Endothelial cell of umbilical vein (primary cell): ENCODE results near the gene AP1G1. TPM values are rescaled to one million over a fixed set of nuclear protein-coding genes. Genes with fewer than 3 reads are reported as not detected.

Source experiments
- BruUV-seq: library from RNA; stranded (reverse); fragments of 400-500 nt; replicated peaks from 2 replicates; lab custom pipeline; 2021; lab: Mats Ljungman, UMichigan
- CTCF ChIA-PET: fragments of 300-600, 350-600 bp; sonication (Branson Sonifier 250); formaldehyde crosslinking; loops from one replicate; lab custom pipeline; 2021; ENCODE audit warnings: antibody characterized with exemption, inconsistent platforms; lab: Charles Lee
- POLR2A ChIA-PET: fragments of 300-600, 350-600 bp; sonication (Branson Sonifier 250); formaldehyde crosslinking; loops from one replicate; lab custom pipeline; 2021; ENCODE audit warnings: antibody characterized with exemption, inconsistent platforms; lab: Charles Lee
- DNase-seq: peaks from one replicate; pipeline ENCODE4 v3.0.0-alpha.2; 2011; ENCODE audit warnings: low read depth, low spot score
- FAIRE-seq: peaks from 2 replicates; lab custom pipeline; 2011; peaks lifted over from hg19 to GRCh38; lab: Jason Lieb, UNC
- H2AFZ ChIP-seq: 2 replicates; pipeline ENCODE4 v1.6.0; 2012; ENCODE audit warnings: low read depth, low read length, control low read depth, inconsistent platforms
- H3K27ac ChIP-seq: 2 replicates; pipeline ENCODE4 v1.5.1; 2011; ENCODE audit warnings: low read depth, mild to moderate bottlenecking, control low read depth, low read length, moderate library complexity; ENCODE audit not compliant: insufficient read depth
- H3K27me3 ChIP-seq, 2 experiments: 2 replicates each; pipeline versions ENCODE4 v1.6.0 to v1.6.1; 2011; ENCODE audit warnings: low read length in 2 of 2, mixed read lengths in 1 of 2; ENCODE audit not compliant: control insufficient read depth in 2 of 2, insufficient read depth in 2 of 2
- H3K36me3 ChIP-seq, 2 experiments: 2 replicates in 1 of 2; 3 replicates in 1 of 2; pipeline ENCODE4 v1.5.1; 2011; ENCODE audit warnings: low read length in 2 of 2, mild to moderate bottlenecking in 1 of 2, moderate library complexity in 1 of 2; ENCODE audit not compliant: control insufficient read depth in 2 of 2, insufficient read depth in 2 of 2; ENCODE audit errors: extremely low read depth in 1 of 2
- H3K4me1 ChIP-seq: 3 replicates; pipeline ENCODE4 v1.5.1; 2011; ENCODE audit warnings: mild to moderate bottlenecking, low read length; ENCODE audit not compliant: control insufficient read depth, insufficient read depth; ENCODE audit errors: extremely low read depth
- H3K4me2 ChIP-seq: 2 replicates; pipeline ENCODE4 v1.6.1; 2011; ENCODE audit warnings: low read length, control low read depth, mixed read lengths; ENCODE audit not compliant: insufficient read depth
- H3K4me3 ChIP-seq, 3 experiments: fragments of 200-600 bp in 1 of 3; sonication (generic), shearing (Covaris generic) in 1 of 3; replicated peaks in 1 of 3; 2 replicates each; pipeline ENCODE4 v1.5.1; 2011 to 2016; ENCODE audit warnings: control low read depth in 3 of 3, low read length in 3 of 3, mild to moderate bottlenecking in 2 of 3, inconsistent platforms in 1 of 3, low read depth in 1 of 3, moderate library complexity in 1 of 3; ENCODE audit not compliant: insufficient read depth in 1 of 3
- H3K79me2 ChIP-seq: 2 replicates; pipeline ENCODE4 v1.6.0; 2012; ENCODE audit warnings: low read length, inconsistent platforms; ENCODE audit not compliant: control insufficient read depth, insufficient read depth
- H3K9ac ChIP-seq: replicated peaks from 2 replicates; pipeline ENCODE3; 2011; ENCODE audit warnings: low read length, control low read depth; ENCODE audit not compliant: insufficient read depth; ENCODE audit errors: extremely low read depth
- H3K9me1 ChIP-seq: replicated peaks from 3 replicates; pipeline ENCODE4 v1.6.0; 2011; ENCODE audit warnings: mild to moderate bottlenecking, low read length; ENCODE audit not compliant: control insufficient read depth, insufficient read depth; ENCODE audit errors: extremely low read depth
- H3K9me3 ChIP-seq: replicated peaks from 2 replicates; pipeline ENCODE4 v1.5.1; 2012; ENCODE audit warnings: low read length, inconsistent platforms; ENCODE audit not compliant: control insufficient read depth, insufficient read depth
- H4K20me1 ChIP-seq: replicated peaks from 2 replicates; pipeline ENCODE3; 2011; ENCODE audit warnings: mild to moderate bottlenecking, low read length; ENCODE audit not compliant: control insufficient read depth, insufficient read depth; ENCODE audit errors: extremely low read depth
- EZH2 ChIP-seq: IDR thresholded peaks from 2 replicates; pipeline ENCODE4 v1.6.1; 2012; ENCODE audit warnings: borderline replicate concordance, low read depth, mild to moderate bottlenecking, moderate library complexity, low read length, inconsistent platforms; ENCODE audit not compliant: severe bottlenecking
- FOS ChIP-seq: IDR thresholded peaks from 2 replicates; pipeline ENCODE4 v1.6.1; 2011; ENCODE audit warnings: mild to moderate bottlenecking, low read length, moderate library complexity, borderline replicate concordance; ENCODE audit not compliant: insufficient read depth
- GATA2 ChIP-seq: IDR thresholded peaks from 2 replicates; pipeline ENCODE4 v1.7.0; 2011; ENCODE audit warnings: low read depth, mild to moderate bottlenecking, moderate library complexity, mixed read lengths, low read length; ENCODE audit not compliant: insufficient read length, insufficient read depth
- JUN ChIP-seq: IDR thresholded peaks from 2 replicates; pipeline ENCODE4 v1.6.1; 2011; ENCODE audit warnings: borderline replicate concordance, low read depth; ENCODE audit not compliant: insufficient read length, insufficient read depth
- MYC ChIP-seq: IDR thresholded peaks from one replicate; pipeline ENCODE4 v1.6.1; 2011; ENCODE audit warnings: mild to moderate bottlenecking, low read depth, low read length
- POLR2A ChIP-seq: IDR thresholded peaks from 2 replicates; pipeline ENCODE4 v1.6.1; 2012; ENCODE audit warnings: low read depth, mild to moderate bottlenecking, control low read depth, low read length
- POLR2AphosphoS5 ChIP-seq: IDR thresholded peaks from 2 replicates; pipeline ENCODE4 v1.6.1; 2012; ENCODE audit warnings: low read depth, mild to moderate bottlenecking, control low read depth, low read length, moderate library complexity; ENCODE audit not compliant: insufficient read depth
- dilution Hi-C: fragments of 300-500 bp; cut with MboI; formaldehyde crosslinking; loops from one replicate; pipeline ENCODE4 v1.15.0; 2019; ENCODE audit warnings: low sequenced_read_pairs; ENCODE audit not compliant: extremely low pct_ligation_motif_present
- intact Hi-C: fragments of 100-400 bp; cut with micrococcal nuclease; formaldehyde crosslinking; loops from one replicate; pipeline ENCODE4 v1.10.0; 2022
- polyA plus RNA-seq, 4 experiments: library from polyadenylated mRNA; depleted of rRNA in 3 of 4; stranded (reverse) in 3 of 4; unstranded in 1 of 4; fragments of >200 nt; gene quantifications; 2 replicates each; pipeline versions ENCODE4 v1.2.1 to v1.2.3, GENCODE V29; 2011 to 2012; ENCODE audit warnings: missing spikeins in 1 of 4
- total RNA-seq: library from RNA; stranded (reverse); gene quantifications from 2 replicates; pipeline ENCODE4 v1.2.3, GENCODE V29; 2021
- TF ChIP-seq, protein P1 (sequence below): IDR thresholded peaks from 2 replicates; pipeline ENCODE4 v1.6.1; 2011; ENCODE audit not compliant: insufficient read depth, insufficient read length
- TF ChIP-seq, protein P2 (sequence below), 2 donors: IDR thresholded peaks; 1 replicate in 1 of 2; 2 replicates in 1 of 2; pipeline ENCODE4 v1.5.1; 2011; ENCODE audit warnings: low read length in 2 of 2, mild to moderate bottlenecking in 2 of 2, moderate library complexity in 2 of 2, control low read depth in 1 of 2, inconsistent platforms in 1 of 2, low read depth in 1 of 2; ENCODE audit not compliant: insufficient read depth in 1 of 2; ENCODE audit errors: extremely low read depth in 1 of 2

The AP1G1 gene
- total and polyA plus RNA-seq, 2 donors (not counting 3 experiments of a cell fraction or from before 2014, with no cell fraction given): 57.4 to 85.3 TPM

DNA sequence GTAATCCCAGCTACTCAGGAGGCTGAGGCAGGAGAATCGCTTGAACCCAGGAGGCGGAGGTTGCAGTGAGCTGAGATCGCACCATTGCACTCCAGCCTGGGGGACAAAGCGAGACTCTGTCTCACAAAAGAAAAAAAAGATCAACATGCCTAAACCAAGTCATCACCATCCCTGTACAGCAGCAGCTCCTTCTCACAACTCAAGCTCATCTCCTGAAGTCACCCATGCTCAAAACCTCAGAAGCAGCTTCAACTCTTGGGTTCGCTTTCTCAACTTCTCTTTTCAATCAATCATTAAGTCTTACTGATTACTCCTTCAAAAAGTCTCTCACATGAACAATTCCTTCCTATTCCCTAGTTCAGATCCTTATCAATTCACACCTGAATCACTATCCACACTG lies 115.5 kb downstream of the AP1G1 start:
- Histone ChIP-seq H3K9me3 (no peaks in the 10 kb centered on the region), H2AFZ (no peak overlapping the region), H3K4me2 (no peak overlapping the region), H3K9ac (no peak overlapping the region), H3K4me3 (no peak overlapping the region), H3K4me1 (no peaks in the 10 kb centered on the region), H3K9me1 (no peaks in the 10 kb centered on the region), H3K79me2 (peaks cover 4% of the 10 kb centered on the region), H3K27ac (no peak overlapping the region), H4K20me1 (no peaks in the 10 kb centered on the region), H3K36me3 (peaks cover 0 to 3% of the 10 kb centered on the region in 2 experiments), H3K27me3 (no peaks in the 10 kb centered on the region)
- intact Hi-C loops (no loop called here), dilution Hi-C loops (no loop called here)
- ChIA-PET POLR2A (no interaction called here), CTCF (interaction anchor here (1.2 kb wide), 1 partner anchor 82 kb away, joined by 3 read pairs; no protein-coding TSS in a partner anchor)
- no peak for FAIRE-seq
- no peak for DNase-seq
- no TSS peak for BruUV-seq
- no peak for TF ChIP-seq GATA2
- TF ChIP-seq MYC: no peak
- no peak for TF ChIP-seq POLR2AphosphoS5
- TF ChIP-seq FOS: no peak
- TF ChIP-seq, protein P1, sequence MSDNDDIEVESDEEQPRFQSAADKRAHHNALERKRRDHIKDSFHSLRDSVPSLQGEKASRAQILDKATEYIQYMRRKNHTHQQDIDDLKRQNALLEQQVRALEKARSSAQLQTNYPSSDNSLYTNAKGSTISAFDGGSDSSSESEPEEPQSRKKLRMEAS: no peak
- no peak for TF ChIP-seq EZH2
- TF ChIP-seq, protein P2, sequence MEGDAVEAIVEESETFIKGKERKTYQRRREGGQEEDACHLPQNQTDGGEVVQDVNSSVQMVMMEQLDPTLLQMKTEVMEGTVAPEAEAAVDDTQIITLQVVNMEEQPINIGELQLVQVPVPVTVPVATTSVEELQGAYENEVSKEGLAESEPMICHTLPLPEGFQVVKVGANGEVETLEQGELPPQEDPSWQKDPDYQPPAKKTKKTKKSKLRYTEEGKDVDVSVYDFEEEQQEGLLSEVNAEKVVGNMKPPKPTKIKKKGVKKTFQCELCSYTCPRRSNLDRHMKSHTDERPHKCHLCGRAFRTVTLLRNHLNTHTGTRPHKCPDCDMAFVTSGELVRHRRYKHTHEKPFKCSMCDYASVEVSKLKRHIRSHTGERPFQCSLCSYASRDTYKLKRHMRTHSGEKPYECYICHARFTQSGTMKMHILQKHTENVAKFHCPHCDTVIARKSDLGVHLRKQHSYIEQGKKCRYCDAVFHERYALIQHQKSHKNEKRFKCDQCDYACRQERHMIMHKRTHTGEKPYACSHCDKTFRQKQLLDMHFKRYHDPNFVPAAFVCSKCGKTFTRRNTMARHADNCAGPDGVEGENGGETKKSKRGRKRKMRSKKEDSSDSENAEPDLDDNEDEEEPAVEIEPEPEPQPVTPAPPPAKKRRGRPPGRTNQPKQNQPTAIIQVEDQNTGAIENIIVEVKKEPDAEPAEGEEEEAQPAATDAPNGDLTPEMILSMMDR (IDR thresholded peaks at IDR 0.05; ENCODE audit: extremely low read depth in 1 of 2, insufficient read depth in 1 of 2, low read depth in 1 of 2, low read length in 2 of 2): no peak
- TF ChIP-seq JUN: no peak
- no peak for TF ChIP-seq POLR2A
